GM19468 (cell line): Measurements from ENCODE around the gene LBX2.
A peak's percentile ranks its signal among the peaks of the same experiment; 100 is the strongest.
"Not testable (repeated sequence)": the region's sequence is repeated elsewhere in the genome, so short reads cannot be mapped to it uniquely, and the experiment has no call there.

Experiments used
- ATAC-seq: cut with Tn5 transposase; IDR thresholded peaks from one replicate; pipeline ENCODE4 v1.9.1; 2021; ENCODE audit warnings: mild to moderate bottlenecking, moderate library complexity, moderate number of reproducible peaks; ENCODE audit not compliant: unreplicated experiment; ENCODE audit errors: extremely low read depth

The LBX2 gene

GRCh38 chr2:74488643-74489481 lies 10.5 kb downstream of the LBX2 start:
- no peak for ATAC-seq

GRCh38 chr2:74486141-74486540 lies 13.3 kb downstream of the LBX2 start:
- no peak for ATAC-seq

- ATAC-seq = not testable (repeated sequence)
Measured at GRCh38 chr2:74483675-74484164, 15.7 kb downstream of the LBX2 start.

GRCh38 chr2:74482801-74483674 lies 16.4 kb downstream of the LBX2 start, which contains the start of the genes CCDC142 and TTC31:
Gene CCDC142 (minus strand): TSS chr2:74482998. CDS start chr2:74482837, 161 bp downstream.
Gene TTC31 (plus strand): TSS chr2:74483081. CDS start chr2:74483096, 15 bp downstream.
- peak; percentile 79 for ATAC-seq

GRCh38 chr2:74481961-74482800 lies 17.2 kb downstream of the LBX2 start:
- ATAC-seq = peak; percentile 35

GRCh38 chr2:74481431-74481830 lies 18.0 kb downstream of the LBX2 start:
- no peak for ATAC-seq

- no peak for ATAC-seq
Measured at GRCh38 chr2:74474899-74475298, 24.5 kb downstream of the LBX2 start.

- ATAC-seq = no peak
Measured at GRCh38 chr2:74474481-74474880, 24.9 kb downstream of the LBX2 start.

- no peak for ATAC-seq
Measured at GRCh38 chr2:74472945-74473258, 26.5 kb downstream of the LBX2 start.

GRCh38 chr2:74472086-74472944 lies 27.1 kb downstream of the LBX2 start, which contains the start of gene MRPL53:
Gene MRPL53 (minus strand): TSS chr2:74472680. CDS start chr2:74472660, 20 bp downstream.
- peak; percentile 82 for ATAC-seq

GRCh38 chr2:74471332-74472065 lies 27.9 kb downstream of the LBX2 start:
- ATAC-seq = no peak

- ATAC-seq = not testable (repeated sequence)
Measured at GRCh38 chr2:74470742-74471141, 28.7 kb downstream of the LBX2 start.

- ATAC-seq = no peak
Measured at GRCh38 chr2:74464406-74464805, 35.0 kb downstream of the LBX2 start.

GRCh38 chr2:74462786-74463105 lies 36.7 kb downstream of the LBX2 start:
- no peak for ATAC-seq

- ATAC-seq = no peak
Measured at GRCh38 chr2:74462054-74462785, 37.2 kb downstream of the LBX2 start.

GRCh38 chr2:74461187-74462053 lies 38.0 kb downstream of the LBX2 start:
- no peak for ATAC-seq

GRCh38 chr2:74460187-74460586 lies 39.2 kb downstream of the LBX2 start:
- ATAC-seq = not testable (repeated sequence)
